Liver (tissue), 3 donors: ENCODE results near the gene PRKACG.

Source experiments
- EGR1 ChIP-seq, 2 donors: IDR thresholded peaks; 2 replicates each; pipeline ENCODE4 v1.6.1; 2016 to 2018; ENCODE audit warnings: antibody characterized with exemption in 2 of 2, low read depth in 2 of 2
- FOXA1 ChIP-seq: IDR thresholded peaks from 2 replicates; pipeline ENCODE4 v1.6.1; 2016; ENCODE audit warnings: antibody characterized with exemption
- GABPA ChIP-seq, 2 donors: IDR thresholded peaks in 1 of 2; conservative IDR thresholded peaks in 1 of 2; 2 replicates each; pipeline ENCODE4 v1.6.1; 2016; ENCODE audit warnings: antibody characterized with exemption in 2 of 2, mild to moderate bottlenecking in 1 of 2, moderate library complexity in 1 of 2
- HNF4A ChIP-seq, 2 donors: conservative IDR thresholded peaks; 2 replicates each; pipeline ENCODE4 v1.6.1; 2016; ENCODE audit warnings: antibody characterized with exemption in 2 of 2, mild to moderate bottlenecking in 2 of 2
- JUND ChIP-seq, 2 donors: IDR thresholded peaks; 2 replicates each; pipeline ENCODE4 v1.6.1; 2016; ENCODE audit warnings: antibody characterized with exemption in 2 of 2
- MAX ChIP-seq: IDR thresholded peaks from 2 replicates; pipeline ENCODE4 v1.6.1; 2016; ENCODE audit warnings: antibody characterized with exemption
- RAD21 ChIP-seq, 2 donors: IDR thresholded peaks; 2 replicates each; pipeline ENCODE4 v1.6.1; 2016; ENCODE audit warnings: antibody characterized with exemption in 2 of 2, mild to moderate bottlenecking in 2 of 2
- REST ChIP-seq: IDR thresholded peaks from 2 replicates; pipeline ENCODE4 v1.6.1; 2016; ENCODE audit warnings: antibody characterized with exemption, mild to moderate bottlenecking
- RXRA ChIP-seq, 2 donors: IDR thresholded peaks; 2 replicates each; pipeline ENCODE4 v1.6.1; 2017 to 2018; ENCODE audit warnings: antibody characterized with exemption in 2 of 2, mild to moderate bottlenecking in 1 of 2
- TF ChIP-seq, protein P1 (sequence below): fragments of 150-350 bp; IDR thresholded peaks from 2 replicates; pipeline ENCODE4 v1.5.1; 2017; ENCODE audit warnings: improper control_type of control experiment, low read depth, low read length; ENCODE audit not compliant: missing input control
- donor health status: healthy.
- donor health status: healthy.

DNA sequence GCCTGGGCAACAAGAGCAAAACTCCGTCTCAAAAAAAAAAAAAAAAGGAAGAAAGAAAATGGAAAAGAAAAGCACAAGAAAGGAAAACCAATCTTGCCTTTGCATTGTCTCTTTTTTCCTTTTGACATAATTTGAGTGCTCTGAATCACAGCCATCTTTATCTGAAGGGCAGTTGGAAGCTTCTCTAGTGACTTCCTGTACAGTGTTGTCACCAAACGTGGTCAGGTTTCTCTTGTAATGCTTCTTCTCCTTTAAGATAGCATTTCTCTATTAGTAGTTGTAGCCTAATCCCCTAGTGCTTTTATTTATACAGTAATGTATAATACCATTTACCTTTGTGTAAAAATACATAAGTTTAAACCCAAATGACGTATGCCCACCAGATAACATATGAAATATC, 18.1 kb downstream of the PRKACG start:
- TF ChIP-seq REST (no peak), RXRA (IDR thresholded peaks at IDR 0.05) (no peak), FOXA1 (no peak), GABPA (IDR thresholded peaks at IDR 0.05 in 1 of 2, conservative IDR thresholded peaks at IDR 0.05 in 1 of 2) (no peak), MAX (no peak), JUND (IDR thresholded peaks at IDR 0.05) (no peak), HNF4A (conservative IDR thresholded peaks at IDR 0.05) (no peak), EGR1 (IDR thresholded peaks at IDR 0.05; ENCODE audit: low read depth in 2 of 2) (no peak), RAD21 (IDR thresholded peaks at IDR 0.05) (no peak)
- TF ChIP-seq, protein P1, sequence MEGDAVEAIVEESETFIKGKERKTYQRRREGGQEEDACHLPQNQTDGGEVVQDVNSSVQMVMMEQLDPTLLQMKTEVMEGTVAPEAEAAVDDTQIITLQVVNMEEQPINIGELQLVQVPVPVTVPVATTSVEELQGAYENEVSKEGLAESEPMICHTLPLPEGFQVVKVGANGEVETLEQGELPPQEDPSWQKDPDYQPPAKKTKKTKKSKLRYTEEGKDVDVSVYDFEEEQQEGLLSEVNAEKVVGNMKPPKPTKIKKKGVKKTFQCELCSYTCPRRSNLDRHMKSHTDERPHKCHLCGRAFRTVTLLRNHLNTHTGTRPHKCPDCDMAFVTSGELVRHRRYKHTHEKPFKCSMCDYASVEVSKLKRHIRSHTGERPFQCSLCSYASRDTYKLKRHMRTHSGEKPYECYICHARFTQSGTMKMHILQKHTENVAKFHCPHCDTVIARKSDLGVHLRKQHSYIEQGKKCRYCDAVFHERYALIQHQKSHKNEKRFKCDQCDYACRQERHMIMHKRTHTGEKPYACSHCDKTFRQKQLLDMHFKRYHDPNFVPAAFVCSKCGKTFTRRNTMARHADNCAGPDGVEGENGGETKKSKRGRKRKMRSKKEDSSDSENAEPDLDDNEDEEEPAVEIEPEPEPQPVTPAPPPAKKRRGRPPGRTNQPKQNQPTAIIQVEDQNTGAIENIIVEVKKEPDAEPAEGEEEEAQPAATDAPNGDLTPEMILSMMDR = no peak
